Stimulated activated CD8-positive, alpha-beta memory T cell treated with anti-CD3 and anti-CD28 coated beads, Interleukin-7, amount 100 ng/mL, for 48 hours (primary cell): ENCODE measurements around the gene TM4SF20.
"Not testable (repeated sequence)": the region's sequence is repeated elsewhere in the genome, so short reads cannot be mapped to it uniquely, and the experiment has no call there.

ENCODE experiments used
- DNase-seq, 2 donors: peaks; one replicate each; pipeline ENCODE4 v3.0.0-alpha.2; 2020; ENCODE audit warnings: low read depth in 1 of 2; ENCODE audit errors: extremely low read depth in 1 of 2

The TM4SF20 gene

GRCh38 chr2:227398684-227399670, 19.9 kb upstream of the TM4SF20 start:
- no peak for DNase-seq

GRCh38 chr2:227397562-227397961, 18.5 kb upstream of the TM4SF20 start:
- DNase-seq, result no peak

GRCh38 chr2:227395556-227395955, 16.4 kb upstream of the TM4SF20 start:
- no peak for DNase-seq

DNA sequence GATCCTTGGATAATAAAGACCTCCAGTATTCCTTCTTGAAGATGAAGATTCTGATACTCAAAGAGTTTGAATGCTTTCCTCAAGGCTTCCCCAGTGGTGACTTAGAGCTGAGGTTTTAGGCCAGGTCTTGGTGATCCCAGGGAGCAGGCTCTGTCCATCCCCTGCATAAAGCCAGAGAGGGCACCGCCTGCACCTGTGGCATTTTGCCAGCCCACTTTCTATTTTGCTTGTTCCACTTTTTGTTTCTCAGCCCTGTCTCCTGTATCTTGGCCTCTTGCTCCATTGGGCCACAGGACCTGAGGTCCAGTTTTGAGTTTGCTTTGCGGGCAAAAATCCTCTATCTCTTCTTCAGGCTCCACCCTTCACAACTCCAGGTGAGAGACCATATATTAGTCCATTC, 15.3 kb upstream of the TM4SF20 start:
- no peak for DNase-seq

GRCh38 chr2:227390468-227391256, 11.6 kb upstream of the TM4SF20 start:
- DNase-seq, result no peak

- no peak for DNase-seq
Measured at GRCh38 chr2:227389661-227390060, 10.6 kb upstream of the TM4SF20 start.

- DNase-seq, result no peak
Measured at GRCh38 chr2:227389231-227389630, 10.1 kb upstream of the TM4SF20 start.

DNA sequence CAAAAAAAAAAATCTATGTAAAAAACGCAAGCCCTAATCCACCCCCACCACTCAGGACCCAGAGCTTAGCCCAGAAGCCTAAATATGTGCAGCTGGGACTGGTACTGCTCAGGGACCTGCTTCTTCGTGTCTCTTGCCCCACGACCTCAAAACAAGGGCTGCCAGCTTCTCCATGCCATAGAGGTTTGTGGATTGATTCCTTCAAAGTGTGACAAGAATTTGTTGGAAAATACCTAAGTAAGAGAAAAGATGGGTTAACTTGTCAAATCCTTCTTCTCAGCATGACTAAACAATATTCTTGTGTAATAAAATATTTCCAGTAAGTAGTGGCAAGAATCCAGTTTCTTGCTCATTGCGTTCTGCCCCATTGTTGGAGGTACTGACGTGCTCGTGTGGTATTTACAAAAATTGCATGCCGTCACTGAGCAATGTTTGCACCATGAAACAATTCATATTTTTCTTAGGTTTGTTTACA, 9.5 kb upstream of the TM4SF20 start:
- DNase-seq, result no peak

- DNase-seq, result not testable (repeated sequence)
Measured at GRCh38 chr2:227387583-227387982, 8.5 kb upstream of the TM4SF20 start, which contains the start of gene SCYGR1. SCYGR1 (minus strand) TSS chr2:227387949; CDS start chr2:227387949, 0 bp downstream.

GRCh38 chr2:227386630-227387029, 7.5 kb upstream of the TM4SF20 start:
- DNase-seq, result no peak

GRCh38 chr2:227383686-227384085, 4.6 kb upstream of the TM4SF20 start:
- DNase-seq, result no peak

DNA sequence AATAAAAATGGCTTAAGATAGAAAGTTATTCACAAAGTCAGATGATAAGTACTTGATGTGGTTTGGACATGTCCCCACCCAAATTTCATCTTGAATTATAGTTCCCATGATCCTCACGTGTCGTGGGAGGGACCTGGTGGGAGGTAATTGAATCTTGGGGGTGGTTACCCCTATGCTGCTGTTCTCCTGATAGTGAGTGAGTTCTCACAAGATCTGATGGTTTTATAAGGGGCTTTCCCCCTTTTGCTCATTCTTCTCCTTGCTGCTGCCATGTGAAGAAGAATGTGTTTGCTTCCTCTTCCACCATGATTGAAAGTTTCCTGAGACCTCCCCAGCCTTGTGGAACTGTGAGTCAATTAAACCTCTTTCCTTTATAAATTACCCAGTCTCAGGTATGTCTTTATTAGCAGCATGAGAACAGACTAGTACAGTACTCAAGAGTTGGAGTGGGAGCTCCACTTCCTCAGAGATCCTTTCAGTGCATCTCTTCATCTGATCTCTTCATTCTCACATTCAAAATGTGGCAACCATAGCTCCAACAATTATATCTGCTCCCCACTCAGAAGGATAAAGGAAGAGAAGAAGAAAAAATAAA, 3.2 kb upstream of the TM4SF20 start:
- not testable (repeated sequence) for DNase-seq

- no peak for DNase-seq
Measured at GRCh38 chr2:227378371-227378782, 729 bp downstream of the TM4SF20 start.

DNA sequence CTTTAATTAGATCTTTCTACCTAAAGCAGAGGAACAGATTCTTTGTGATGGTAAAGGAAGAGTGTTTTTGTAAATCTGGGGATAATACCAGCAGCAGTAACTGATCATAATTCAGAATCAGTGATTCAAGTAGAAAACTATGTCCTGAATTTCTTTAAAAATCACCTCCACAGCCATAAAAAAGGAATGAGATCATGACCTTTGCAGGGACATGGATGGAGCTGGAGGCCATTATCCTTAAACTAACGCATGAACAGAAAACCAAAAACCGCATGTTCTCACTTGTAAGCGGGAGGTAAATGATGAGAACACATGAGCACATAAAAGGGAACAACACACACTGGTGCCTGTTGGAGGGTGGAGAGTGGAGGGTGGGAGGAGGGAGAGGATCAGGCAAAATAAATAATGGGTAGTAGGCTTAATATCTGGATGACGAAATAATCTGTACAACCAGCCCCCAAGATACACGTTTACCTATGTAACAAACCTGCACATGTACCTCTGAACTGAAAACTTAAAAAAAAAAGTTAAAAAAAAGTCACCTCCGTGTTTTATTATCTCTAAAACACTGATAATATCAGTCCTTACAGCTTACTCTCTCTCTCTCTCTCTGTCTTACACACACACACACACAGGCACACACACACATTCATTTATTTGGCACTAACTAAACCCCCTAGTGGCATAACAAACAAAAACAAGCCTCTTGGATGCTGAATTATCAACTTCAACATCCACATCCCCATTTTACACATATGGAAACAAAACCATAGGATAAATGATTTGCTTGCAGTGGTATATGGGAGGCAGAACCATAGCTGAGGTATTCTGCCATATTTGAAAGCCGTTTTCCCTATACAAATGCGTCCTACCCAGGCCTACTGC, 1.4 kb downstream of the TM4SF20 start:
- no peak for DNase-seq

DNA sequence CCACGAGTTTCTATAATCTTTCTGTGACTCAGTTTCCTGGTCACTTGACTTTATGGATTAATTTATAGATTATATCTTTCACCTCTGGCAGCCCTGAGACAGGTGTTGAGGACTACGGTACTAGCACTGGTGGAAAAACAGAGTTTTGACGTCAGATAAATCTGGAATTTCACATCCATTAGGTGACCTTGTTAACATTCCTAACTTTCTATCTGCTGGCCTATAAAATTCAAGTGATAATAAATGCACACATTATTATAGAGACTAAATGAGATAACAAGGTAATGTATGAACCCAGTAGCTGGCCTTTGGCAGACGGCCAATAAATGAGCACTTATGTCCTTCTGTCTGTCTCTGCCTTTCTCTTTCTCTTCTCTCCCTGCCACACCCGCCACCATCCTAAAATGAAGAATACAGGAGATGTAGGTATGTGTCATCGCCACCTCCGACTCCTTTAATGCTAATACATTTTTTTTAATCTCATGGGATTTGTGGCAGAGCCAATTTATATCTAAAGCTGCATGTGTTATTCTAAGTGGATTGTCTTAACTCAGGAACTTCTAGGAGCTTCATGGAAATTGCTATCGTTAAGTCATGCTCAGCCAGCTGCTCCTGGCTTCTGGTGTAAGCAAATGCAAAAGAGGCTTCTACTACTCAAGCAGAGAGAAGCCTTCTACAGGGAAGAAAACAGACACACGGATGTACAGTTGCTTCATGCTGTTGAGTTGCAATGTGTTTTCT, 2.3 kb downstream of the TM4SF20 start:
- DNase-seq, result no peak

- peak; percentile 2 to 40 for DNase-seq
Measured at GRCh38 chr2:227374158-227374557, 4.9 kb downstream of the TM4SF20 start.

DNA sequence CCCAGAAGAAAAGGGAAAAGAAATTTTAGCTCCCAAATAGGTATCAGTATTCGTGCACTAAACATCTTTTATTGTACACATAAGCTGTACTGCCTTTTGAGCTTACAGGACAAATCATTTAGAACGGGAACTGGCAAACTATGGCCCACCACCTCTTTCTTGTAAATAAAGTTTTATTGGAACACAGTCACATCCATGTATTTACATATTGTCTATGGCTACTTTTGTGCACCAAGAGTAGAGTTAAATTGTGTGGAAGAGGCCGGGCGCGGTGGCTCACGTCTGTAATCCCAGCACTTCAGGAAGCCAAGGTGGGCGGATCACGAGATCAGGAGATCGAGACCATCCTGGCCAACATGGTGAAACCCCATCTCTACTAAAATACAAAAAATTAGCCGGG, 5.7 kb downstream of the TM4SF20 start:
- DNase-seq, result no peak

GRCh38 chr2:227370791-227371312, 8.3 kb downstream of the TM4SF20 start:
- DNase-seq, result no peak

GRCh38 chr2:227370092-227370491, 9.0 kb downstream of the TM4SF20 start:
- no peak for DNase-seq
